SK-N-SH (cell line): ENCODE measurements around the gene MTNR1A. TPM values are rescaled to one million over a fixed set of nuclear protein-coding genes. Genes with fewer than 3 reads are reported as not detected.

Source experiments
- CTCF ChIA-PET: fragments of 300-600, 350-600 bp; formaldehyde crosslinking; extraction: SDS; loops from one replicate; lab custom pipeline; 2021; lab: Yijun Ruan, JAX
- POLR2A ChIA-PET: fragments of 350-600 bp; sonication (Branson Sonifier 250); formaldehyde crosslinking; extraction: SDS; loops from one replicate; lab custom pipeline; 2020; ENCODE audit warnings: antibody characterized with exemption, inconsistent platforms; lab: Yijun Ruan, JAX
- DNase-seq: peaks from one replicate; pipeline ENCODE4 v3.0.0; 2012
- H2AFZ ChIP-seq: fragments of 200-600 bp; sonication (generic); 2 replicates; pipeline ENCODE4 v1.8.1; 2016; ENCODE audit warnings: antibody characterized with exemption, mild to moderate bottlenecking, low read depth
- H3F3A ChIP-seq: fragments of 200-600 bp; sonication (generic); replicated peaks from 2 replicates; pipeline ENCODE3; 2016; ENCODE audit warnings: antibody characterized with exemption, mild to moderate bottlenecking; ENCODE audit not compliant: insufficient read depth
- H3K27ac ChIP-seq, 2 experiments: fragments of 200-500 bp in 1 of 2; fragments of 200-600 bp in 1 of 2; sonication (Bioruptor generic) in 1 of 2; sonication (generic), shearing (Covaris generic) in 1 of 2; 2 replicates each; pipeline versions ENCODE4 v1.5.1 to v1.6.1; 2014 to 2016; ENCODE audit warnings: low read depth in 2 of 2, inconsistent platforms in 1 of 2, low read length in 1 of 2, mild to moderate bottlenecking in 1 of 2, mixed read lengths in 1 of 2
- H3K27me3 ChIP-seq: fragments of 200-600 bp; sonication (generic), shearing (Covaris generic); 2 replicates; pipeline ENCODE4 v1.6.1; 2016; ENCODE audit warnings: mixed run types; ENCODE audit not compliant: insufficient read depth
- H3K36me3 ChIP-seq, 2 experiments: fragments of 200-500 bp in 1 of 2; fragments of 200-600 bp in 1 of 2; sonication (Bioruptor generic) in 1 of 2; sonication (generic) in 1 of 2; replicated peaks in 1 of 2; 2 replicates each; pipeline versions ENCODE3 to v1.5.1; 2014 to 2016; ENCODE audit warnings: low read length in 1 of 2, mild to moderate bottlenecking in 1 of 2; ENCODE audit not compliant: insufficient read depth in 2 of 2, control insufficient read depth in 1 of 2
- H3K4me1 ChIP-seq, 2 experiments: fragments of 200-500 bp in 1 of 2; fragments of 200-600 bp in 1 of 2; sonication (Bioruptor generic) in 1 of 2; sonication (generic), shearing (Covaris generic) in 1 of 2; 2 replicates each; pipeline versions ENCODE4 v1.5.1 to v1.6.1; 2014 to 2016; ENCODE audit warnings: low read depth in 1 of 2, low read length in 1 of 2, mixed run types in 1 of 2; ENCODE audit not compliant: insufficient read depth in 2 of 2, control insufficient read depth in 1 of 2
- H3K4me2 ChIP-seq: fragments of 200-600 bp; sonication (generic), shearing (Covaris generic); 2 replicates; pipeline ENCODE4 v1.6.1; 2017; ENCODE audit warnings: mixed run types
- H3K4me3 ChIP-seq, 2 experiments: fragments of 200-500 bp in 1 of 2; fragments of 200-600 bp in 1 of 2; sonication (Bioruptor generic) in 1 of 2; sonication (generic), shearing (Covaris generic) in 1 of 2; 2 replicates each; pipeline versions ENCODE4 v1.5.1 to v1.8.1; 2014 to 2016; ENCODE audit warnings: low read depth in 2 of 2, inconsistent platforms in 1 of 2, low read length in 1 of 2, mild to moderate bottlenecking in 1 of 2, mixed read lengths in 1 of 2, moderate library complexity in 1 of 2
- H3K79me2 ChIP-seq: fragments of 200-600 bp; sonication (generic); 2 replicates; pipeline ENCODE4 v1.8.1; 2017; ENCODE audit warnings: mild to moderate bottlenecking; ENCODE audit not compliant: insufficient read depth
- H3K9ac ChIP-seq: fragments of 200-600 bp; sonication (generic); 2 replicates; pipeline ENCODE4 v1.6.1; 2017; ENCODE audit warnings: mixed run types
- H3K9me2 ChIP-seq: fragments of 200-600 bp; sonication (generic); 2 replicates; pipeline ENCODE4 v1.6.1; 2017; ENCODE audit warnings: mixed run types
- H3K9me3 ChIP-seq: fragments of 200-600 bp; sonication (generic); 2 replicates; pipeline ENCODE4 v1.6.1; 2017; ENCODE audit warnings: mixed run types, mild to moderate bottlenecking, moderate library complexity
- H4K20me1 ChIP-seq: fragments of 200-600 bp; sonication (generic); 2 replicates; pipeline ENCODE4 v1.6.1; 2017; ENCODE audit warnings: mild to moderate bottlenecking, mixed run types; ENCODE audit not compliant: insufficient read depth
- CHD2 ChIP-seq: fragments of 150-350 bp; IDR thresholded peaks from 2 replicates; pipeline ENCODE4 v1.6.1; 2018; ENCODE audit warnings: low read length; ENCODE audit not compliant: partially characterized antibody
- ELF1 ChIP-seq: IDR thresholded peaks from 2 replicates; pipeline ENCODE4 v1.4.0; 2012
- EZH2phosphoT487 ChIP-seq: fragments of 200-600 bp; sonication (generic); IDR thresholded peaks from 2 replicates; pipeline ENCODE4 v1.6.1; 2017; ENCODE audit warnings: low read depth, mixed run types, mild to moderate bottlenecking, antibody characterized with exemption, moderate library complexity, borderline replicate concordance
- FOXJ3 ChIP-seq: sonication (generic); formaldehyde crosslinking; IDR thresholded peaks from 2 replicates; pipeline ENCODE4 v1.5.1; 2020; ENCODE audit warnings: mild to moderate bottlenecking, missing genetic modification reagents
- FOXM1 ChIP-seq: IDR thresholded peaks from 2 replicates; pipeline ENCODE4 v1.4.0; 2012; ENCODE audit warnings: low read depth, mild to moderate bottlenecking
- GATA2 ChIP-seq: sonication (generic); formaldehyde crosslinking; IDR thresholded peaks from 2 replicates; pipeline ENCODE4 v1.5.0; 2020; ENCODE audit warnings: mild to moderate bottlenecking, missing genetic modification reagents
- JUND ChIP-seq: IDR thresholded peaks from 2 replicates; pipeline ENCODE4 v1.4.0; 2012
- MAX ChIP-seq: IDR thresholded peaks from 2 replicates; pipeline ENCODE4 v1.4.0; 2012; ENCODE audit warnings: low read depth
- MXI1 ChIP-seq: IDR thresholded peaks from 2 replicates; pipeline ENCODE4 v1.6.1; 2012; ENCODE audit warnings: mild to moderate bottlenecking, low read depth, low read length, improper control_type of control experiment
- NFIC ChIP-seq: IDR thresholded peaks from 2 replicates; pipeline ENCODE4 v1.4.0; 2012; ENCODE audit warnings: borderline replicate concordance
- PBX3 ChIP-seq: IDR thresholded peaks from 2 replicates; pipeline ENCODE4; 2012
- POLR2AphosphoS5 ChIP-seq: IDR thresholded peaks from 2 replicates; pipeline ENCODE4 v1.6.1; 2012; ENCODE audit warnings: low read depth, low read length
- RAD21 ChIP-seq: IDR thresholded peaks from 2 replicates; pipeline ENCODE4 v1.6.1; 2012; ENCODE audit warnings: mild to moderate bottlenecking, low read length
- RCOR1 ChIP-seq: fragments of 150-350 bp; IDR thresholded peaks from 2 replicates; pipeline ENCODE4 v1.6.1; 2017; ENCODE audit warnings: antibody characterized with exemption, low read length
- REST ChIP-seq: IDR thresholded peaks from 2 replicates; pipeline ENCODE4 v1.6.1; 2012; ENCODE audit warnings: mild to moderate bottlenecking, low read depth, low read length, moderate library complexity
- RFX5 ChIP-seq: IDR thresholded peaks from 2 replicates; pipeline ENCODE4 v1.6.1; 2012; ENCODE audit warnings: mild to moderate bottlenecking, improper control_type of control experiment, low read length
- RXRA ChIP-seq: IDR thresholded peaks from 2 replicates; pipeline ENCODE4 v1.4.0; 2012; ENCODE audit warnings: low read depth, mild to moderate bottlenecking, borderline replicate concordance
- SIN3A ChIP-seq: IDR thresholded peaks from 2 replicates; pipeline ENCODE4 v1.6.1; 2012; ENCODE audit warnings: low read depth, mild to moderate bottlenecking, low read length, moderate library complexity, borderline replicate concordance
- TCF12 ChIP-seq: IDR thresholded peaks from 2 replicates; pipeline ENCODE4 v1.4.0; 2012
- YY1 ChIP-seq: IDR thresholded peaks from 2 replicates; pipeline ENCODE4 v1.4.0; 2012; ENCODE audit warnings: low read depth, mild to moderate bottlenecking
- WGBS: methylation state at CpG from one replicate; pipeline ENCODE4 v1.1.6; 2017; ENCODE audit warnings: low lambda C conversion rate; 5-methylcytosine and 5-hydroxymethylcytosine counted together
- polyA plus RNA-seq, 3 experiments: library from polyadenylated mRNA; depleted of rRNA; stranded (reverse); fragments of >200 nt; gene quantifications; 2 replicates each; pipeline ENCODE4 v1.2.3, GENCODE V29; 2012
- TF ChIP-seq, protein P1 (sequence below): IDR thresholded peaks from 2 replicates; pipeline ENCODE4 v1.4.0; 2012; ENCODE audit warnings: low read depth, borderline replicate concordance
- TF ChIP-seq, protein P2 (sequence below): fragments of 150-350 bp; IDR thresholded peaks from 2 replicates; pipeline ENCODE4 v1.6.1; 2016; ENCODE audit warnings: mild to moderate bottlenecking, low read depth, low read length

The MTNR1A gene
- polyA plus RNA-seq, 1 of the 3 experiments (the other 2 are of a cell fraction) = not detected

DNA sequence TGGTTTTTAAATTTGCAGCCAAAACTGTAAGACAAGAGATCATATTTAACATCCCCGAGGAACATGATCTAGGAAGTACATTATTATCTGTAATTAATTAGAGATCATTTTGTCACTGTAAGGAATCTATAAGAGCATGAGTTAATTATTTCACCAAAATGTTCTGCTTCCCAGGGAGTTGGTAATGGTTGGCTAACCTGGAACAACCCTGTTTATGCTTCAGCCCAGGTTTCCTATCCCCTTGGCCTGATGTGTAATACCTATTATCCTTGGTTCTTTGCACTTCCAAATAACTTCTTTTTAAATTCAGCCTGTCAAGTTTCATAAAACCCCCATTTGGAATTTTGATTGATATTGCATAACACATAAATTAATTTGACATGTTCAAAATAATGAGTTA is 6.4 kb upstream of the MTNR1A start:
- 50% methylated on average over 1 of the region's 1 CpG for WGBS
- TF ChIP-seq POLR2AphosphoS5 (no peak), TCF12 (no peak), FOXM1 (no peak), GATA2 (no peak), CHD2 (no peak), RXRA (no peak), MAX (no peak), MXI1 (no peak), EZH2phosphoT487 (no peak), RCOR1 (no peak), FOXJ3 (CRISPR knock-in tag) (no peak), NFIC (no peak), RFX5 (no peak)
- TF ChIP-seq, protein P1, sequence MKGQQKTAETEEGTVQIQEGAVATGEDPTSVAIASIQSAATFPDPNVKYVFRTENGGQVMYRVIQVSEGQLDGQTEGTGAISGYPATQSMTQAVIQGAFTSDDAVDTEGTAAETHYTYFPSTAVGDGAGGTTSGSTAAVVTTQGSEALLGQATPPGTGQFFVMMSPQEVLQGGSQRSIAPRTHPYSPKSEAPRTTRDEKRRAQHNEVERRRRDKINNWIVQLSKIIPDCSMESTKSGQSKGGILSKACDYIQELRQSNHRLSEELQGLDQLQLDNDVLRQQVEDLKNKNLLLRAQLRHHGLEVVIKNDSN = no peak
- TF ChIP-seq, protein P2, sequence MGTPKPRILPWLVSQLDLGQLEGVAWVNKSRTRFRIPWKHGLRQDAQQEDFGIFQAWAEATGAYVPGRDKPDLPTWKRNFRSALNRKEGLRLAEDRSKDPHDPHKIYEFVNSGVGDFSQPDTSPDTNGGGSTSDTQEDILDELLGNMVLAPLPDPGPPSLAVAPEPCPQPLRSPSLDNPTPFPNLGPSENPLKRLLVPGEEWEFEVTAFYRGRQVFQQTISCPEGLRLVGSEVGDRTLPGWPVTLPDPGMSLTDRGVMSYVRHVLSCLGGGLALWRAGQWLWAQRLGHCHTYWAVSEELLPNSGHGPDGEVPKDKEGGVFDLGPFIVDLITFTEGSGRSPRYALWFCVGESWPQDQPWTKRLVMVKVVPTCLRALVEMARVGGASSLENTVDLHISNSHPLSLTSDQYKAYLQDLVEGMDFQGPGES = no peak
- Histone ChIP-seq H3K4me1 (no peaks in the 10 kb centered on the region), H3K27me3 (no peaks in the 10 kb centered on the region), H3F3A (no peaks in the 10 kb centered on the region), H3K4me3 (no peak overlapping the region), H4K20me1 (no peaks in the 10 kb centered on the region), H3K36me3 (no peaks in the 10 kb centered on the region), H3K9ac (no peak overlapping the region), H3K27ac (no peak overlapping the region), H2AFZ (no peak overlapping the region), H3K79me2 (no peaks in the 10 kb centered on the region), H3K9me2 (no peaks in the 10 kb centered on the region), H3K4me2 (no peak overlapping the region), H3K9me3 (no peaks in the 10 kb centered on the region)
- ChIA-PET POLR2A (no interaction called here), CTCF (no interaction called here)
- no peak for DNase-seq

DNA sequence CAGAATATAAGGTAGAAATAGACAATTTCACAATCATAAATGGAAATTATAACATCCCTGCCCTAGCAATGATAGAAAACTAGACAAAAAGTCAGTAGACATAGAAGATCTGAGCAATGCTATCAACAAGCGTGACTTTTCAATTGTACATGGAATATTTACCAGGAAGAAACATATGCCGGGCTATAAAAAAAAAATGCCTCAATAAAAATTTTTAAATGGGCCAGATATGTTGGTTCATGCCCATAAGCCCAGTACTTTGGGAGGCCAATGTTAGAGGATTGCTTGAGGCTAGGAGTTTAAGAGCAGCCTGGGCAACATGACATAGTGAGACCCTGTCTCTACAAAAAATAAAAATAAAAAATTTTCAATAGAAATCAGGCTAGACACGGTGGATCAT is 5.3 kb upstream of the MTNR1A start:
- Histone ChIP-seq H3K4me2 (no peak overlapping the region), H3K36me3 (no peaks in the 10 kb centered on the region), H3K27me3 (no peaks in the 10 kb centered on the region; the same call in 1 of the 2 replicates), H3K4me1 (no peaks in the 10 kb centered on the region), H3K27ac (no peak overlapping the region), H3K79me2 (no peaks in the 10 kb centered on the region), H2AFZ (no peak overlapping the region), H4K20me1 (no peaks in the 10 kb centered on the region), H3K9me3 (no peaks in the 10 kb centered on the region), H3K4me3 (no peak overlapping the region), H3K9me2 (no peaks in the 10 kb centered on the region), H3F3A (no peaks in the 10 kb centered on the region), H3K9ac (no peak overlapping the region)
- ChIA-PET POLR2A (no interaction called here), CTCF (no interaction called here)
- no peak for DNase-seq
- WGBS = 32% methylated on average over 3 of the region's 3 CpGs
- TF ChIP-seq MAX (no peak), RAD21 (no peak), FOXM1 (no peak), YY1 (no peak), TCF12 (no peak), JUND (no peak), REST (no peak), PBX3 (no peak), ELF1 (no peak), SIN3A (no peak)
- TF ChIP-seq, protein P2 = no peak
